Hematopoietic multipotent progenitor cell treated with erythropoietin and hydrocortisone succinate and interleukin-3 and kit ligand, for 15 days (in vitro differentiated cells): ENCODE data around the gene PLAGL2.

ENCODE experiments used
- DNase-seq: peaks from one replicate; pipeline ENCODE4 v3.0.0-alpha.2; 2015; ENCODE audit warnings: low spot score

Gene PLAGL2

DNA sequence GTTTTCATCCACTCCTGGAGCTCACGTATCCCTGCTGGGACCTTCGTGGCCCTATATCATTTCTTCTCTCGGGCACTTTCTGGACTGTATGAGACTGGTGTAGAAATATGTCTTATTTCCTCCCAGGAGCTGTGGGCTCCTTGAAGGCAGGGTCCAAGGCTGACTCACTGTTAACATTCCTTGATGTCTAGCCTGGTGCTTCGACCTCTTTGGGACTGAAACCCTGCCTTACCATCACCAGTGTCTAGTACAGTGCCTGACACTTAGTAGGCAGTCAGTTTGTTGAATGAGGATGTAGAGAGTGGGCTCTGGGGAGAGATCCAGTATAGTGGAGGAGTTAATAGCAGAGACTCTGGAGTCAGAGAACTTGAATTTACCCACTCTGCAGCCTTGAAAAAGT lies 23.7 kb upstream of the PLAGL2 start:
- DNase-seq: no peak

DNA sequence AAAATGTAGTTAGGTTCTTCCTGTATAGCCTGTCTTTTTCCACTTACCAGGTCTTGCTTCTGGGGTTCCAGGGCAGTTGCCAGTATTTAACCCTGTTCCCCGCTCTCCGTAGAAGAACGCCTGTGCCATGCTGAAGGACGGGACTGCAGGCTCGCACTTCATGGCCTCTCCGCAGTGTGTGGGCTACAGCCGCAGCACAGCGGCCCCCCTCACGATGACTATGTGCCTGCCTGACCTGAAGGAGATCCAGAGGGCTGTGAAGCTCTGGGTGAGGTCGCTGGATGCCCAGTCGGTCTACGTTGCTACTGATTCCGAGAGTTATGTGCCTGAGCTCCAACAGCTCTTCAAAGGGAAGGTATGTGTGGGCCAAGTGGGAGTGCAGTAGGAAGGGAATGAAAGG lies 23.2 kb upstream of the PLAGL2 start:
- DNase-seq: no peak

DNA sequence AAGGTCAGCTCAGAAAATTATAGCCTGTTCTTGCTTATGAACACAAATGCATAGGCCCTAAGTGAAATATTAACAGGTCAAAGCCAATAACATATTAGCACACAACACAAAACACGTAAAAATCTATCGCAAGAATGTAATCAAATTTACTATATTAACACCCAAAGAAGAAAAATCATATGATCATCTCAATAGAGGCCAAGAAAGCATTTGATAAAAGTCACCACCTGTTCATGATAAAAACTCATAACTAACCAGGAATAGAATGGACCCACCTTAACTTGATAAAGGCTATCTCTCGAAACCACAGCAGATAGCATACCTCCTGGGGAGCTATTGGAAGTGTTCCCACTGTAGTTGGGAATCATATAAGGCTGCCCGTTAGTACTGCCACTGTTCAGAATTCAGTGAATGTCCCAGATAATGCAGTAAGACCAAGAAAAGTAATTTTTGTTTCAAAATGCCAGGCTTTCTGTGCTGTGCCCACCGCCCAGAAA lies 21.8 kb upstream of the PLAGL2 start:
- no peak for DNase-seq

GRCh38 chr20:32227744-32228688 lies 20.5 kb upstream of the PLAGL2 start:
- no peak for DNase-seq

DNA sequence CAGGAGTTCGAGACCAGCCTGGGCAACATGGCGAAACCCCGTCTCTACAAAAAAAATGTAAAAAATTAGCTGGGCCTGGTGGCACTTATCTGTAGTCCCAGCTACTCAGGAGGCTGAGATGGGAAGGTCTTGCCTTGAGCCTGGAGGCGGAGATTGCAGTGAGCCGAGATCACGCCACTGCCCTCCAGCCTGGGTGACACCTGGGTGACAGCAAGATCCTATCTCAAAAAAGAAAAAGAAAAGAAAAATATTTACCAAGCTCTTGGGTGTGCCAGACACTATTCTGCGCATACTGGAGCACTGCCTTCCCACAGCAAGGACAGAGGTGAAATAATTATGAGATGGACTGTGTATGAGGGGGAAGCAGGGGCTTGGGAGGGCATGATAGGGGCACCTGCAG lies 19.8 kb upstream of the PLAGL2 start:
- no peak for DNase-seq

GRCh38 chr20:32226391-32226790 lies 18.8 kb upstream of the PLAGL2 start:
- DNase-seq: peak; percentile 28

- no peak for DNase-seq
Measured at GRCh38 chr20:32224463-32224862, 16.9 kb upstream of the PLAGL2 start.

GRCh38 chr20:32218156-32218900 lies 10.8 kb upstream of the PLAGL2 start:
- DNase-seq: no peak

- no peak for DNase-seq
Measured at GRCh38 chr20:32216179-32217142, 8.9 kb upstream of the PLAGL2 start.

GRCh38 chr20:32215729-32216128 lies 8.2 kb upstream of the PLAGL2 start:
- no peak for DNase-seq

- no peak for DNase-seq
Measured at GRCh38 chr20:32215147-32215546, 7.6 kb upstream of the PLAGL2 start.

GRCh38 chr20:32213870-32214269 lies 6.3 kb upstream of the PLAGL2 start:
- DNase-seq: no peak

GRCh38 chr20:32209850-32210605 lies 2.5 kb upstream of the PLAGL2 start:
- DNase-seq: no peak

- no peak for DNase-seq
Measured at GRCh38 chr20:32208499-32209154, 1.1 kb upstream of the PLAGL2 start.

GRCh38 chr20:32206760-32207625 lies 550 bp downstream of the PLAGL2 start:
- peak; percentile 63 for DNase-seq

DNA sequence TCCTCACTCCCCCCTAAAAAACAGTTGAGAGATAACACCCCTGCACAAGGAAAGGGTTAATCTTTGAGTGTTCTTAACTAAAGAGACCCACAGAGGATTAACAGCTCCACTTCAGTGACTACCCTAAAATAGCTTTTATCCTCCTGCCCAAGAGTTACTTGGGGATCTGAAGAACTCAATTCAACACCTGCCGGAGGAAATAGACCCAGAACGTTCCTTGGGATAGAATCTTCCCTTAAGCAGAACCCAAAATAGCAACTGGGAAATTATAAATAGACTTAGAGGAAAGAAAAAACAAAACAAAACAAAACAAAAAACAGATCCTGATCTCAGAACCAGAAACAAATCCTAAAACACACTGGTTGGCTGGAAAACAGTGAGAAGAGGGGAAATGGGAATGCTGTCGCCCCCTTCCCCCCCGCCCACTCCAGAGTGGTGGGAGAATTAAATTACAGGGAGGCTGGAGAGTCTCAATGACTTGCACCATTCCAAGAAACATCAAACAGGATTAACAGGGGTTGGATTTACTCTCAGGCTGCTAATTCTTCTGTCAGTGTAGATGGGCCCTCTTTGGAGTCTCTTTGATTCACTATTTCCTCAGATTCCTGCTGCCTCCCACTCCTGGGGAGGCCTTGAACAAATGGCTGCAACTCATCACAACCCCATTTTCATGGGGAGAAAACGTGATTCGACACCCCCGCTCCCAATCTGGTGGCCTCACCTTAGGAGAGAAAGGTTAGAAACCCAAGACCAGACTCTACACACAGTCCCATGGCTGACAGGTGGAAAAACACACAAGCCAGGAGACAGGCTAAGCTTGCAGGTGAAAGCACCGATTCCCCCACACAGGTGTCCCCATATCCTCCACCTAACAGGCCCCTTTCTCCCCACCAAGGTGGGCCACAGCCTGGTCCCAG lies 1.4 kb downstream of the PLAGL2 start:
- DNase-seq: no peak

DNA sequence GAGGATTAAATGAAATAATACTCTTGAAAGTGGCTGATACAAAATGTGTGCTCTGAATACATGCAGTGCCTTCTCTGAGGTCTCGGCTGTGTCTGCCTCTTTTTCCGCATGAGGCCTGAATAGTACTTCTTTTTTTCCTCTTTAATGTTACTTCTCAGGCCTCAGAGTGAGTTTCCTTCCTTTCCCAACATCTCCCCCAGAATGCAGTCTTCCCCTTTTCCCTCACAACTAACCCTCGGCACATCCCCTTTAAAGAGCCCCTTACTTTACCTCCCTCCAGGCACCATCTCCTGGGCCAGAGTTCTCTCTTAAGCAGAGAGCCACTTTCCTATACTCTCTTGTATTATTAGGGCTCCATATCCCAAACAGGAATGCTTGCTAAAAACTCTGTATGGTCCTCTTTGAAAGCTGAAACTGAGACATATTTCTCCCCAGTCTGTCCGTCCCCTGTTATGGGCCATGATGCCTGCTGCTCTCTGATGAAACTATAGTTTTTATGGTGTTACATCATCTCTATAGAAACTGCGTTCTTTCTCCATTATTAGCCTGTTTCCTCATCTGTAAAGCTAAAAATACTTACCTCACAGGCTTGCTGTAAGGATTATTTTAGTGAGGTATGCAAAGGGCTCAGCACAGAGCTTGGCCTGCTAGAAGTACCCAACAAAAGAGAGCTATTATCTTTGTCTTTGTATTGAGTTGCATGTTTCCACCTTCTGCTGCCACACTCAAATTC lies 2.3 kb downstream of the PLAGL2 start:
- DNase-seq: no peak
